Ovary (tissue), 3 donors: ENCODE data around the gene ASIP.

ENCODE experiments used
- CTCF ChIP-seq, 3 donors: fragments of 450-650 bp in 2 of 3; fragments of 200-600 bp in 1 of 3; IDR thresholded peaks; one replicate each; pipeline versions ENCODE4 v1.5.1 to v1.8.0; 2016 to 2022; ENCODE audit warnings: antibody characterized with exemption in 3 of 3, mild to moderate bottlenecking in 1 of 3
- EP300 ChIP-seq: sonication (generic); formaldehyde crosslinking; IDR thresholded peaks from one replicate; pipeline ENCODE4 v1.6.1; 2017; ENCODE audit warnings: antibody characterized with exemption
- POLR2A ChIP-seq: fragments of 450-650 bp; IDR thresholded peaks from one replicate; pipeline ENCODE4 v1.6.1; 2017; ENCODE audit warnings: antibody characterized with exemption, mild to moderate bottlenecking, moderate library complexity
- donor health status: DM: no; HTN: no; CAD: no.

GRCh38 chr20:34271956-34272355 is 30.7 kb downstream of the ASIP start:
- TF ChIP-seq CTCF (IDR thresholded peaks at IDR 0.05) (no peak), POLR2A (no peak), EP300 (no peak)
